Lower lobe of right lung (tissue), 2 donors: Measurements from ENCODE around the gene ADAMTS2. TPM values are rescaled to one million over a fixed set of nuclear protein-coding genes. Genes with fewer than 3 reads are reported as not detected.
A peak's percentile ranks its signal among the peaks of the same experiment; 100 is the strongest.

Experiments
- ATAC-seq, 2 donors: fragments of 200-7000 bp; cut with Tn5 transposase; one replicate each; pipeline ENCODE4 v1.9.1; 2020 to 2022; ENCODE audit warnings: mild to moderate bottlenecking in 2 of 2, moderate library complexity in 2 of 2
- DNase-seq: peaks from one replicate; pipeline ENCODE4 v3.0.0-alpha.2; 2020
- H3K27ac ChIP-seq: fragments of 200-600 bp; one replicate; pipeline ENCODE4 v1.8.0; 2022
- H3K27me3 ChIP-seq: fragments of 200-600 bp; one replicate; pipeline ENCODE4 v1.8.0; 2022; ENCODE audit warnings: low read depth
- H3K36me3 ChIP-seq: fragments of 200-600 bp; one replicate; pipeline ENCODE4 v1.8.0; 2022; ENCODE audit warnings: mild to moderate bottlenecking
- H3K4me1 ChIP-seq: fragments of 200-600 bp; one replicate; pipeline ENCODE4 v1.8.0; 2022
- H3K4me3 ChIP-seq: fragments of 200-600 bp; one replicate; pipeline ENCODE4 v1.8.0; 2022; ENCODE audit warnings: mild to moderate bottlenecking
- H3K9me3 ChIP-seq: fragments of 200-600 bp; one replicate; pipeline ENCODE4 v1.8.0; 2022
- intact Hi-C: fragments of 100-400 bp; cut with DNase I; formaldehyde crosslinking; loops from one replicate; pipeline ENCODE4 v1.11.0; 2022
- total RNA-seq: library from RNA; stranded (reverse); fragmentation: NEBNext Ultra II Directional; extraction: Animal tissue kit (Norgen Biotek cat#: 25700); gene quantifications from one replicate; pipeline ENCODE4 v1.2.1, GENCODE V29; 2021
- TF ChIP-seq, protein P1 (sequence below): fragments of 200-600 bp; IDR thresholded peaks from one replicate; pipeline ENCODE4 v1.8.0; 2022; ENCODE audit warnings: antibody characterized with exemption, mild to moderate bottlenecking
- donor health status: DM: no; HTN: yes; CAD: no; lungs with severe emphysema.

ADAMTS2 gene
- total RNA-seq, 1 donor from 2014 or later, result 13.0 TPM

DNA sequence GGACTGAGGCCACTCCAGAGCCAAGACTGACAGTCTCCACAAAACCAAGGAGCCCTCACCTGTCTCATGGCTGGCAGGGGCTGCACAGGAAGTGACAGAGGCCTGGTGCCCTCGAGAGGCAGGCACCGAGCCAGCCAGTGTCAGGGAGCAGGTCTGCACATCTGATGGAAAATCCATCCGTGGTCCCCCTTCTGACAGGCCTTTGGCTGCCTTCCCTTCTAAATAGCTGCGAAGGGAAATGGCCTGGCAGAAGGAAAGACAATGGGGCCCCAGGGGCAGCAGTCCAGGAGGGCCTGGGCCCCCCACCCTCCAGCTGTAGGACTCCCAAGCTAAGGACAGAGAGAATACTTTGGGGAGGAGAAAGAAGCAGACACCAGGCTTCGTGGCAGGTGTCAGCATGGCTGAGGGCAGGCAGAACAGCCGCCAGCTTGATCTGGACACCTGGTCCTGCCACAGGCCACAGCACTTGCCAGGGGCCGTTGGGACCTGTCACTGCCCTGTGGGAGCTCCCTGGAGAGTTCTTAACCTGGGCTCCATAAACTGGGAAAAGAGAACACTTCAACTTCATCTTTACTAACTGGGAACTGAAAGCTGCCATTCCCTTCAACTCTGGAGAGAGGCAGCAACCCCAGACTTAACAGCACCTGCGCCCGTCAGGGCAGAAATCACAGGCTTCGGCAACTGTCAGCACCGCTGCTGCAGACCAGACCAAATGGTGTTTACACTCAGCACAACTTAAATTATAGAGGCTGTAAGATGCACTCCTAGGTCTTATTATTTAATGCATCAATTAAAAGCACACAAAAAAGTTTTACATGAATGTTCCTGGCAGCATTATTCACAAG, 22.0 kb downstream of the ADAMTS2 start:
- H3K4me3 ChIP-seq, result no peak overlapping the region
- TF ChIP-seq, protein P1, sequence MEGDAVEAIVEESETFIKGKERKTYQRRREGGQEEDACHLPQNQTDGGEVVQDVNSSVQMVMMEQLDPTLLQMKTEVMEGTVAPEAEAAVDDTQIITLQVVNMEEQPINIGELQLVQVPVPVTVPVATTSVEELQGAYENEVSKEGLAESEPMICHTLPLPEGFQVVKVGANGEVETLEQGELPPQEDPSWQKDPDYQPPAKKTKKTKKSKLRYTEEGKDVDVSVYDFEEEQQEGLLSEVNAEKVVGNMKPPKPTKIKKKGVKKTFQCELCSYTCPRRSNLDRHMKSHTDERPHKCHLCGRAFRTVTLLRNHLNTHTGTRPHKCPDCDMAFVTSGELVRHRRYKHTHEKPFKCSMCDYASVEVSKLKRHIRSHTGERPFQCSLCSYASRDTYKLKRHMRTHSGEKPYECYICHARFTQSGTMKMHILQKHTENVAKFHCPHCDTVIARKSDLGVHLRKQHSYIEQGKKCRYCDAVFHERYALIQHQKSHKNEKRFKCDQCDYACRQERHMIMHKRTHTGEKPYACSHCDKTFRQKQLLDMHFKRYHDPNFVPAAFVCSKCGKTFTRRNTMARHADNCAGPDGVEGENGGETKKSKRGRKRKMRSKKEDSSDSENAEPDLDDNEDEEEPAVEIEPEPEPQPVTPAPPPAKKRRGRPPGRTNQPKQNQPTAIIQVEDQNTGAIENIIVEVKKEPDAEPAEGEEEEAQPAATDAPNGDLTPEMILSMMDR, result no peak
- no peak for ATAC-seq

DNA sequence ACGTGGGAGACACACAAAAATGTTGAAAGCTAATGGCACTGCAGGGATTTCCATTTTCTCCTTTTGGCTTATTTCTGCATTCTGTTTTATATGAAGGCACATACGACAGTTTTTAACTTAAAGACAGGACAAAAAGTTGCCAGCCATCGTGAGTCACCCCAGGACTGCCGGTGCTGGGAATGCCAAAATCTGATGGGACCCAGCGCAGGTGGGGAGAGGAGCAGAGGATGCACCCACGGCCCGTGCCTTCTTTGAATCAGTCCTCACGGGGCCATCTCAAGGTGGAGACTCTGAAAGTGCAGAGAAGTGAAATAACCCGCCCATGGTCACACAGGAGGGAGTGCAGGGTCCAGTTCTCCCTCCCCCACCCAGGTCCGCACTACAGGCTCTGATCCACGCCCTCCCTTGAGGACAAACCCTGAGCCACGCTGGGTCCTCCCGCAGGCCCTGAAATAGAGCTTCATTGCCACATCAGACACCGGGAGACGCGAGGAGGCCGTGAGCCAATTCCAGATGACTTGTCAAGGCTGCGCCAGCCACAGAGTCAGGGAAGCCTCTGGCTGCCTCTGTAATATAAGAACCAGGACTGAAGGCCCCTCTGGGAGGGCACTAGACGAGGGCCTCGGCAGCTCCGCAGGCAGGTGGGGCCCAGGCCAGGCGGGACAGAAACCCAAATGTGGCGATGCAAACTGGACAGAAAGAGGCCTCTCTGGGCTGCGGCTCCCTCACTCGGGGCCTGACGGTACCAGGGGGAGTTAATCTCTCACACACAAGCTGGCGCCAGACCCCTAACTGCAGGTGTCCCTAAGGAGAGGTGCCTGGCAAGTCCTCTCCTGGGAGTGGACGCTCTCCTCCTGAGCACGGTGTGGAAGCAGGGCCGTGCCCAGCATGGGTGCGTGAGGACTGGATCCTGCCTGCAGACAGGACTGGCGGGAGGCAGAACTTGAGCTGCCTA, 22.9 kb downstream of the ADAMTS2 start:
- H3K27ac ChIP-seq, result no peak overlapping the region
- ATAC-seq (no peak), DNase-seq (peak; percentile 36)
- intact Hi-C loops, result no loop called here
- peaks cover 4% of the 10 kb centered on the region for H3K4me1 ChIP-seq
- H3K36me3 ChIP-seq, result no peaks in the 10 kb centered on the region
- H3K27me3 ChIP-seq, result no peaks in the 10 kb centered on the region
- H3K9me3 ChIP-seq, result no peaks in the 10 kb centered on the region
- TF ChIP-seq, protein P1, result no peak
- no peak overlapping the region for H3K4me3 ChIP-seq

More for the DNA sequence above, 22.0 kb downstream of the ADAMTS2 start:
- Histone ChIP-seq H3K27me3 (no peaks in the 10 kb centered on the region), H3K27ac (no peak overlapping the region), H3K4me1 (peaks cover 4% of the 10 kb centered on the region), H3K9me3 (no peaks in the 10 kb centered on the region), H3K36me3 (no peaks in the 10 kb centered on the region)
- DNase-seq, result peak; percentile 26
- intact Hi-C loops, result no loop called here

DNA sequence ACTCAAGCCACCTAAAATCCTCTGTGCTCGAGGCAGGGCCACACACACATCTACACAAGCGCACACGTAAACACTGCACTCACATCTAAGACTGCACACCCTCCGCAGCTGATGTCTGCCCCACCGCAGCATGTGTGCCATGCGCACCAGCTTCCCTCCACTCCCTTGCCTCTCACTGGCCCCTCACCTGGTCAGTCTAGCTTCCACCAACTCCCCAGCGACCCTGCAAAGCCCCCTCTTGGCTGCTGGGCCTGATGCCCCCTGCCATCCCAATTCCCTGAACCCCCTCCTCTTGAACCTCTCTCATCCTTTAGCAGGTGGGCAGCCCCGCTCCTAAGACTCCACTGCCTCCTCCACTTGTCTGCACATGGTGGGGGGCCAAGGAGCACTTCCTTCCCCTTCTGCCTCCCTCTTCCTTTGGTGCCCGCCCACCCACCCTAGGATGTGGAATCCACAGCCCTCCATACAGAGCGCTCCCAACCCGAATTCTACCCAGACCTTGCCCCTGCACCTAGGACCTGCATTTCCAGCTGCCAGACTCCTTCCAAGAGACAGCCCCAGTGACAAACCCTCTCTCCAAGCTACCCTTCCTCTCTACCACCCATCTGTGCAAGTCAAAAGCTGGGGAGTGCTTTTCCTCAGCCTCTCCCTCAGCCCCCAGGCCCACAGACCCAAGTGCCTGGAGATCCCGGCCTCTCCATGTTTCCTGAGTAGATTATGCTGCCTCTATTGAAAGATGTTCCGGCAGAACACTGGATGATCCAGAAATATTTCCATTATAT, 23.9 kb downstream of the ADAMTS2 start:
- ATAC-seq (no peak), DNase-seq (peak; percentile 27)
- H3K27me3 ChIP-seq, result no peaks in the 10 kb centered on the region
- intact Hi-C loops, result no loop called here
- no peaks in the 10 kb centered on the region for H3K36me3 ChIP-seq
- no peaks in the 10 kb centered on the region for H3K9me3 ChIP-seq
- no peak overlapping the region for H3K27ac ChIP-seq
- peaks cover 4% of the 10 kb centered on the region for H3K4me1 ChIP-seq
- TF ChIP-seq, protein P1, result no peak
- H3K4me3 ChIP-seq, result no peak overlapping the region

DNA sequence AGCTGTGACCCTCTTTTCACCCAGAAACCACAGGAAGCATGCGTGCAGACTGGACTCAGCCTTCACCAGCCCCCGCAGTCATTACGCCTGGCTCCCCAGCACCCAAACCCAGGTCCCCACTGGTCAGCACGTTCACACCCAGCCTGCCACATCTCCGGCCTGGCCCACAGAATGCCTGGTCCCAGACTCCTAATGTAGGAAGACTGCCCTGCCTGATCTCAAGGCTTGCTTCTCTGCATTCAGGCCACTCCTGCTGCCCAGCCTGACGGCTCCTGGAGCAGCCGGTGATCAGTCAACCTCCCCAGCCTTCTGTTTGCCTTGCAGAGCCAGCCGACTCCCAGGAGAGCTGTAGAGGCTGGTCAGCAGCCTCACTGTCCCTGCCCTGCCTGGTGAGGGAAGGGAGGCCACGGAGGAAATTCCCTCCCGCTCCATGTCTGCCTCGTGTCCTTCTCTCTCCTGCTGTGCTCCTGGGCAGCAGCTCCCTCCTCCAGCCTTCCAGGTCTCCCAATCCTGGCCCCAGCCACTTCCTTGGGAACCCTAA, 25.4 kb downstream of the ADAMTS2 start:
- Histone ChIP-seq H3K9me3 (no peaks in the 10 kb centered on the region), H3K4me1 (peaks cover 10% of the 10 kb centered on the region), H3K27ac (no peak overlapping the region), H3K4me3 (no peak overlapping the region), H3K27me3 (no peaks in the 10 kb centered on the region), H3K36me3 (no peaks in the 10 kb centered on the region)
- ATAC-seq (no peak), DNase-seq (peak; percentile 28)
- TF ChIP-seq, protein P1, result no peak
- intact Hi-C loops, result no loop called here

DNA sequence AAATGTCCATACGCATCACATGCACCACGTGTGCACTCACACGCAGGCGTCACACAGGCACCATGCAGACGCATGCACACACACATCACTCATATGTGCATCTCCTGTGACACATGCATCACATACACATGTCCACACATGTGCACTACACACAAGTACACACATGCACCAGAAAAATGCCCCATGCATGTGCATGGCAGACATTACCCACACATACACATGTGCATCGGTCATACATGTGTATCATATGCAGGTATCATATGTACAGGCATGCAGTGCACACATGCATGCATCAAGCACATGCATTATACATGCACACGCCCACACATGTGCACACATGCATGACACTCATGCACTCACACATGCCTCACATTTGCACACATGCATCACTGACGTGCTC, 26.1 kb downstream of the ADAMTS2 start:
- intact Hi-C loops, result no loop called here
- H3K27ac ChIP-seq, result no peak overlapping the region
- DNase-seq, result no peak

More for the DNA sequence above, 26.1 kb downstream of the ADAMTS2 start:
- no peak for ATAC-seq
- TF ChIP-seq, protein P1, result no peak
- peaks cover 14% of the 10 kb centered on the region for H3K4me1 ChIP-seq
- H3K36me3 ChIP-seq, result no peaks in the 10 kb centered on the region
- H3K27me3 ChIP-seq, result no peaks in the 10 kb centered on the region
- H3K4me3 ChIP-seq, result no peak overlapping the region
- H3K9me3 ChIP-seq, result no peaks in the 10 kb centered on the region
